KMS-11 (cell line): ENCODE results near the gene CITED2.

Experiments
- H2AFZ ChIP-seq: fragments of 200-600 bp; sonication (generic); 2 replicates; pipeline ENCODE4 v1.6.1; 2016; ENCODE audit warnings: antibody characterized with exemption, mixed run types, low read depth
- H3K27ac ChIP-seq: fragments of 200-600 bp; sonication (generic); 2 replicates; pipeline ENCODE4 v1.6.1; 2016; ENCODE audit warnings: mild to moderate bottlenecking, mixed run types
- H3K27me3 ChIP-seq: fragments of 200-600 bp; sonication (generic); 2 replicates; pipeline ENCODE4 v1.6.1; 2017; ENCODE audit warnings: mild to moderate bottlenecking, low read depth, mixed run types, moderate library complexity; ENCODE audit not compliant: insufficient read depth
- H3K36me3 ChIP-seq: fragments of 200-600 bp; sonication (generic); 2 replicates; pipeline ENCODE4 v1.6.1; 2017; ENCODE audit warnings: mild to moderate bottlenecking, mixed run types; ENCODE audit not compliant: insufficient read depth
- H3K4me1 ChIP-seq: fragments of 200-600 bp; sonication (generic); 2 replicates; pipeline ENCODE4 v1.6.1; 2016; ENCODE audit warnings: mild to moderate bottlenecking, low read depth, mixed run types; ENCODE audit not compliant: poor library complexity, severe bottlenecking
- H3K4me2 ChIP-seq: fragments of 200-600 bp; sonication (generic); 2 replicates; pipeline ENCODE4 v1.7.0; 2016; ENCODE audit warnings: mild to moderate bottlenecking, mixed run types
- H3K4me3 ChIP-seq: fragments of 200-600 bp; sonication (generic); IDR thresholded peaks from 2 replicates; pipeline ENCODE4 v1.6.1; 2017; ENCODE audit warnings: low read depth, low read length, mixed read lengths; ENCODE audit not compliant: insufficient read depth
- H3K79me2 ChIP-seq: fragments of 200-600 bp; sonication (generic); 2 replicates; pipeline ENCODE4 v1.6.1; 2016; ENCODE audit warnings: low read depth, mixed run types; ENCODE audit not compliant: insufficient read depth
- H3K9ac ChIP-seq: fragments of 200-600 bp; sonication (generic); 2 replicates; pipeline ENCODE4 v1.6.1; 2016; ENCODE audit warnings: mild to moderate bottlenecking, mixed run types
- H4K20me1 ChIP-seq: fragments of 200-600 bp; sonication (generic); 2 replicates; pipeline ENCODE4 v1.6.1; 2016; ENCODE audit warnings: mild to moderate bottlenecking, mixed run types; ENCODE audit not compliant: insufficient read depth
- TF ChIP-seq, protein P1 (sequence below): fragments of 200-600 bp; sonication (generic); conservative IDR thresholded peaks from 2 replicates; pipeline ENCODE4 v1.6.1; 2017; ENCODE audit warnings: low read depth, mild to moderate bottlenecking, antibody characterized with exemption, low read length, moderate library complexity, mixed read lengths

Gene CITED2

DNA sequence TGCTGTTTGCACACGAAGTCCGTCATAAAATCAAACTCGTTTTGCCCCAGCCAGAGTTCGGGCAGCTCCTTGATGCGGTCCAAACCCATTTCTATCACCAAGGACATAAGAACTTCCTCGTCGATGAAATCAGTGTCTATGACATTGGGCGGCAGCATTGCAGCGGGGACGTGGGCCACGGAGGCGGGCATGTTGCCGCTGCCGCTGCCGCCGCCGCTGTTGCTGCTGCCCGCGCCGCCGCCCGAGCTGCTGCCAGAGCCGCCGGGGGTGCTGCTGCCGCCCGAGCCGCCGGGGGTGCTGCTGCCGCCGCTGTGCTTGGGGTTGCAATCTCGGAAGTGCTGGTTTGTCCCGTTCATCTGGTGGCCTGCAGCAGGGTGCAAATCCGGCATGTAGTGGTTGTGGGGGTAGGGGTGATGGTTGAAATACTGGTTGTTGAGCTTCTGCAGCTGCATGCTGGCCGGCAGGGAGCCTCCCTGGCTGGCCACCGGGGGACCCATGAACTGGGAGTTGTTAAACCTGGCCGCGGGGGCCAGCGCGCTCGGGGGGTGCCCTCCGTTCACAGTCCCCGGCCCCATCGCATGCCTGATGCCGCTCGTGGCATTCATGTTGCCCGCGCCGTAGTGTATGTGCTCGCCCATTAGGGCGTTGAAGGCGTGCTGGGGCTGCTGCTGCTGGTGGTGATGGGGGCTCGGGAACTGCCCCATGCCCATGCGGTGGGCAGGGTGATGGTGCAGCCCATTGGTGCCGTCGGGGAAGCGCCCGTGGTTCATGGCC lies 1.1 kb downstream of the CITED2 start:
- peaks cover 37% of the 10 kb centered on the region for H3K79me2 ChIP-seq
- no peak overlapping the region for H2AFZ ChIP-seq
- peaks cover 43% of the 10 kb centered on the region for H3K4me1 ChIP-seq
- H3K4me2 ChIP-seq = peak overlapping the region; percentile 61
- no peaks in the 10 kb centered on the region for H3K27me3 ChIP-seq
- TF ChIP-seq, protein P1, sequence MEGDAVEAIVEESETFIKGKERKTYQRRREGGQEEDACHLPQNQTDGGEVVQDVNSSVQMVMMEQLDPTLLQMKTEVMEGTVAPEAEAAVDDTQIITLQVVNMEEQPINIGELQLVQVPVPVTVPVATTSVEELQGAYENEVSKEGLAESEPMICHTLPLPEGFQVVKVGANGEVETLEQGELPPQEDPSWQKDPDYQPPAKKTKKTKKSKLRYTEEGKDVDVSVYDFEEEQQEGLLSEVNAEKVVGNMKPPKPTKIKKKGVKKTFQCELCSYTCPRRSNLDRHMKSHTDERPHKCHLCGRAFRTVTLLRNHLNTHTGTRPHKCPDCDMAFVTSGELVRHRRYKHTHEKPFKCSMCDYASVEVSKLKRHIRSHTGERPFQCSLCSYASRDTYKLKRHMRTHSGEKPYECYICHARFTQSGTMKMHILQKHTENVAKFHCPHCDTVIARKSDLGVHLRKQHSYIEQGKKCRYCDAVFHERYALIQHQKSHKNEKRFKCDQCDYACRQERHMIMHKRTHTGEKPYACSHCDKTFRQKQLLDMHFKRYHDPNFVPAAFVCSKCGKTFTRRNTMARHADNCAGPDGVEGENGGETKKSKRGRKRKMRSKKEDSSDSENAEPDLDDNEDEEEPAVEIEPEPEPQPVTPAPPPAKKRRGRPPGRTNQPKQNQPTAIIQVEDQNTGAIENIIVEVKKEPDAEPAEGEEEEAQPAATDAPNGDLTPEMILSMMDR = no peak
- H3K4me3 ChIP-seq = no peak overlapping the region
- no peaks in the 10 kb centered on the region for H3K36me3 ChIP-seq
- peak overlapping the region; percentile 100 for H3K27ac ChIP-seq
- peak overlapping the region; percentile 100 for H3K9ac ChIP-seq
- H4K20me1 ChIP-seq = peaks cover 7% of the 10 kb centered on the region

DNA sequence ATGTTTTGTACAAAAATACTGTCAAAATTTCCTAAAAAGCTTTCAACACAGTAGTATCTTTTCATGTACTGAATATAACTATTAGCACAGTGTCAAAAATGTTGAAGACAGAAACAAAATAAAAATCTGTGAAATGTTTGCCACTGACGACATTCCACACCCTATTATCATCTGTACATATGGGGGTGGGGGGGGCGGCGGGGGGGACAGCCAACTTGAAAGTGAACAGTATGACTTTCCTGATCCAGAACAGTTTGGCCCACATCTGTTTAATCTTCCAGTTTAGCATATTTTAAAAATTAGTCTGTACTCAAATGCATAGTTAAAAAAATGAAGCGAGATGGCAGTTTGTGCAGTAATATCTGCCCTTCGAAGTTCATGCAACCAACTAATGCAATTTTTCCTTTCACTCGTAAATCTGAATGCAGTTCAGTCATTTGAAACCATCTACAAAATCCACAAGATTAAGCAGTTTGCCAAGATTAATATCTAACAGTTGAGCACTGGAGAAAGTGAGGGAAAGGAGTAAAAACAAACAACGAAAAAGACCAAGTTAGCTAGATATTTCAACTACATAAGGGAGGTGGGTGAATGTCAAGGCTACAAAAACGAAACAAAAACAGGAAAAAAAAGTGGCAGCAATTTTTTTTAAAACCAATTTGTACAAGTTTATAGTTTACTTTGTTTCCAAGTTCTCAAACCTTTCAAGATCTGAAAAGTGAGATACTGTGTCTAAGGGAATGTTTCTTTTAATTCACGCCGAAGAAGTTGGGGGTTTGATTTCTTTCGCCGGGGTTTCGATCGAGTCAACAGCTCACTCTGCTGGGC lies 1.9 kb downstream of the CITED2 start:
- TF ChIP-seq, protein P1 = no peak
- H3K79me2 ChIP-seq = peaks cover 37% of the 10 kb centered on the region
- no peaks in the 10 kb centered on the region for H3K36me3 ChIP-seq
- H3K27me3 ChIP-seq = no peaks in the 10 kb centered on the region
- peaks cover 7% of the 10 kb centered on the region for H4K20me1 ChIP-seq
- H3K9ac ChIP-seq = peak overlapping the region; percentile 100
- H3K4me1 ChIP-seq = peaks cover 50% of the 10 kb centered on the region
- H2AFZ ChIP-seq = no peak overlapping the region
- no peak overlapping the region for H3K4me3 ChIP-seq
- H3K4me2 ChIP-seq = peak overlapping the region; percentile 72
- peak overlapping the region; percentile 100 for H3K27ac ChIP-seq

DNA sequence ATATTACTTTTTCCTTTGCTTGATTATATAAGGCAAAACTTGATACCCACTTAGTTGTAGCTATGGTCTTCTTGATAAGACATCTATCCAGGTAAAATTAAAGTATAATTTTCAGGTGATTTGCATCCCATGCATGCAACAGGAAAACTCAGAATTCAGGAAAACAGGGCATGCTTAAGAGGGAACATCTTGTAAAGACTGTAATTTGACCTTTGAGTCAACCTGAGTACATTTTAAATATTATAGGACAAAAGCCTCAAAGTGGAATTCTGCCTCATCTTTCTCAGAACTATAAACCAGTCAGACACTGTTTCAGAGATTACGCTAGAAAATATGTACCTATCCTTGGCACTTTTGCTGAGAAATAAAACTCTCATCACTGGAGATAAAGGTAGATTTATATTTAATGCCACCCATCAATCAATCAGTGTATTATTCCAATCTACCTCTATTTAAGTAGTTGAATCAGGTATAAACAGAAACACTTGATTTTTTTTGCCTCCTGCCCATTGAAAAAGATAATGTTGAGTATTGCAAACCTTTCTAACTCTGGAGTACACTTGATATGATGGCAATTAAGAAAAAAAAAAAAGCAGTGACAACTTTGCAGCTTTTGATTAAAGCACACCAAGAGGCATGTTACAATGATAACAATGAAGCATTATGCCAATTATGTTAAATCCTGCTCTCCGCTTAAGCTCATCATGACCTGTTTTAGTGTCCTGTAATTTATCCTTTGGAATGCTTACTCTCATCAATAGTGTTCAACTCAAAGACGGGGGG lies 2.8 kb downstream of the CITED2 start:
- Histone ChIP-seq H3K4me1 (peaks cover 46% of the 10 kb centered on the region), H3K9ac (peak overlapping the region; percentile 100; the same call in 1 of the 2 replicates), H4K20me1 (peaks cover 7% of the 10 kb centered on the region), H2AFZ (no peak overlapping the region), H3K4me2 (peak overlapping the region; percentile 72), H3K27ac (peak overlapping the region; percentile 74), H3K79me2 (peaks cover 37% of the 10 kb centered on the region), H3K36me3 (no peaks in the 10 kb centered on the region), H3K4me3 (no peak overlapping the region), H3K27me3 (no peaks in the 10 kb centered on the region)
- TF ChIP-seq, protein P1 = no peak

DNA sequence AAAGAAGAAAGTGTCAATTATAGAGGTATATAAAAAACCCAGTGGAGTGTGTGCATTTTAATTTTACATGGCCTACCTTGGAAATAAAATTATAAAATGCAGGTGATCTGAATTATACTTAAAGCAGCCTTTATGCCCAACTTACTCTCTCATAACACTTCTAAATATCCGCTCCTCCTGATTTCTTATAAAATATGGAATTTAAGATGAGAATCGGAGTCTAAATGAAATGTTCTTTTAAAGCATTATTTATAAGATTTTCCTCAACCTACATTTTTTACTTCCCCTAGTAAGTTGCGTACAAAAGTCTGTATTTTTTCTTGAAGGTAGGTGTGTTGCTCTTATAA lies 3.5 kb downstream of the CITED2 start:
- Histone ChIP-seq H3K27me3 (no peaks in the 10 kb centered on the region), H3K9ac (peak overlapping the region; percentile 100; the same call in 1 of the 2 replicates), H3K4me3 (no peak overlapping the region), H3K79me2 (peaks cover 37% of the 10 kb centered on the region), H3K4me1 (peaks cover 42% of the 10 kb centered on the region), H3K4me2 (peak overlapping the region; percentile 72), H3K36me3 (no peaks in the 10 kb centered on the region), H2AFZ (no peak overlapping the region), H3K27ac (peak overlapping the region; percentile 74), H4K20me1 (peaks cover 7% of the 10 kb centered on the region)
- TF ChIP-seq, protein P1 = no peak
